CD4-positive, alpha-beta T cell (primary cell): Measurements from ENCODE around the gene TIMM13. TPM values are rescaled to one million over a fixed set of nuclear protein-coding genes. Genes with fewer than 3 reads are reported as not detected.
"Not testable (repeated sequence)": the region's sequence is repeated elsewhere in the genome, so short reads cannot be mapped to it uniquely, and the experiment has no call there.

ENCODE experiments used
- ATAC-seq: fragments of 200-7000 bp; cut with Tn5 transposase; one replicate; pipeline ENCODE4 v1.10.0; 2022; ENCODE audit warnings: mild to moderate bottlenecking; ENCODE audit not compliant: poor library complexity
- CTCF ChIA-PET: fragments of 350-600 bp; sonication (Branson Sonifier 250); formaldehyde crosslinking; loops from one replicate; lab custom pipeline; 2021; ENCODE audit warnings: antibody characterized with exemption, inconsistent platforms; lab: Charles Lee
- POLR2A ChIA-PET: fragments of 350-600 bp; sonication (Branson Sonifier 250); formaldehyde crosslinking; loops from one replicate; lab custom pipeline; 2021; ENCODE audit warnings: antibody characterized with exemption, inconsistent platforms; lab: Charles Lee
- DNase-seq, 14 experiments: peaks; one replicate each; pipeline ENCODE4 v3.0.0-alpha.2; 2013 to 2020; ENCODE audit warnings: mixed read lengths in 2 of 14
- H3K27ac ChIP-seq, 2 donors: one replicate each; pipeline versions ENCODE4 v1.5.1 to v1.7.0; 2013; ENCODE audit warnings: low read length in 2 of 2, low read depth in 1 of 2, mild to moderate bottlenecking in 1 of 2
- H3K27me3 ChIP-seq, 2 experiments: 1 replicate in 1 of 2; 2 replicates in 1 of 2; pipeline versions ENCODE4 v1.6.1 to v1.7.0; 2013; ENCODE audit warnings: low read length in 2 of 2, control low read depth in 1 of 2, mild to moderate bottlenecking in 1 of 2, moderate library complexity in 1 of 2; ENCODE audit not compliant: insufficient read depth in 2 of 2, control insufficient read depth in 1 of 2
- H3K36me3 ChIP-seq: one replicate; pipeline ENCODE4 v1.6.1; 2013; ENCODE audit warnings: low read length, control low read depth; ENCODE audit not compliant: insufficient read depth
- H3K4me1 ChIP-seq: one replicate; pipeline ENCODE4 v1.6.1; 2013; ENCODE audit warnings: low read length, control low read depth; ENCODE audit not compliant: insufficient read depth
- H3K4me3 ChIP-seq: one replicate; pipeline ENCODE4 v1.5.1; 2013; ENCODE audit warnings: mild to moderate bottlenecking, low read length, moderate library complexity
- H3K9me3 ChIP-seq, 2 experiments: 1 replicate in 1 of 2; 2 replicates in 1 of 2; pipeline versions ENCODE4 v1.6.1 to v1.7.0; 2013; ENCODE audit warnings: low read length in 2 of 2, mild to moderate bottlenecking in 2 of 2, control low read depth in 1 of 2, moderate library complexity in 1 of 2; ENCODE audit not compliant: control insufficient read depth in 1 of 2, insufficient read depth in 1 of 2
- H3K27ac Mint-ChIP-seq: one replicate; pipeline ENCODE4 v1.8.0; 2020; ENCODE audit warnings: mixed read lengths
- H3K27me3 Mint-ChIP-seq: one replicate; pipeline ENCODE4 v1.8.0; 2021; ENCODE audit warnings: mixed read lengths
- H3K36me3 Mint-ChIP-seq: one replicate; pipeline ENCODE4 v1.8.0; 2021; ENCODE audit warnings: low read depth, mixed read lengths
- H3K4me1 Mint-ChIP-seq: one replicate; pipeline ENCODE4 v1.8.0; 2021; ENCODE audit warnings: low read depth, mixed read lengths
- H3K4me3 Mint-ChIP-seq: one replicate; pipeline ENCODE4 v1.8.0; 2020; ENCODE audit warnings: mild to moderate bottlenecking, mixed read lengths
- H3K9me3 Mint-ChIP-seq: one replicate; pipeline ENCODE4 v1.8.0; 2020; ENCODE audit warnings: mixed read lengths
- intact Hi-C, 2 experiments: fragments of 100-400 bp; cut with DNase I in 1 of 2; cut with micrococcal nuclease in 1 of 2; formaldehyde crosslinking; loops; one replicate each; pipeline versions ENCODE4 v1.15.1 to v1.9.0; 2023 to 2025; cut with DNase I, micrococcal nuclease
- total RNA-seq, 174 experiments: library from RNA in 2 of 174; stranded (reverse) in 2 of 174; gene quantifications; one replicate each; pipeline ENCODE4 v1.2.3 and lab custom pipeline; 2021 to 2026
- TF ChIP-seq, protein P1 (sequence below): fragments of 200-600 bp; IDR thresholded peaks from one replicate; pipeline ENCODE4 v1.8.0; 2022; ENCODE audit warnings: antibody characterized with exemption, mild to moderate bottlenecking

TIMM13 gene
- total RNA-seq, 2 experiments from 2014 or later: 17.3 to 22.3 TPM

DNA sequence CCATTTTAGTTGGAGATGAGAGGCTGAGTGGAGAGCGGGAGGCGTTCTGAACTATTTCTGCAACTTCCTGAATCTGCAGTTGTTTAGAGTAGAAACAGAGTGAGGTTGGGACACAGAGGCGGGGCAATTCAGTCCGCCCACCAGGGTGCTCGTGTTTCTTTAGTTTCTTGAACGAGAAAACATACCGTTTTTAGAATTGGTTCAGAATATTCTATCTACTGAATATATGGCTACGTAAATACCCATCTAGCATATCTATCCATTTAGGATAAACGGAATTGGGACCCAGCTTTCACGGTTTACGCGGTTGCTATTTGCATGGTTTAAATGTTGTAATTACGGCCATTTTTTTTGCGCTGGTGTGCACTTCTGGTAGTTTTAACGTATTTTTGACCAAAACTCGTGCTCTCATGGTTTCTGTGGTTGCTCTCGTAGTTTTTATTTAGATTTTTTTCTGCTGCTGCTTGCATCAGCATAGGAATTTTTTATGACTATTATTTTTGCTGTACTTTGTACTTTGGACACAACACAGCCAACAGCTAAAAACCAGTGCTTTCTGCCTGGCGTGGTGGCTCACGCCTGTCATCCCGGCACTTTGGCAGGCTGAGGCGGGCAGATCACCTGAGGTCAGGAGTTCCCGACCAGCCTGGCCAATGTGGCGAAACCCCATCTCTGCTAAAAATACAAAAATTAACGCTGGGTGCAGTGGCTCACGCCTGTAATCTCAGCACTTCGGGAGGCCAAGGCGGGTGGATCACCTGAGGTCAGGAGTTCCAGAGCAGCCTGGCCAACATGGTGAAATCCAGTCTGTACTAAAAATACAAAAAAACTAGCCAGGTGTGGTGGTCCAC, 32.7 kb downstream of the TIMM13 start:
- peaks cover 12% of the 10 kb centered on the region for H3K27me3 Mint-ChIP-seq
- ATAC-seq: peak; percentile 32
- peak overlapping the region; percentile 15 for H3K4me3 ChIP-seq
- intact Hi-C loops: no loop called here
- H3K27ac ChIP-seq: no peak overlapping the region
- no peaks in the 10 kb centered on the region for H3K9me3 Mint-ChIP-seq
- H3K4me1 Mint-ChIP-seq: peaks cover 4% of the 10 kb centered on the region
- no peaks in the 10 kb centered on the region for H3K9me3 ChIP-seq
- H3K4me1 ChIP-seq: peaks cover 12% of the 10 kb centered on the region
- peak in 4 of 14 experiments; percentile 6 to 58 (median 48) for DNase-seq
- no peaks in the 10 kb centered on the region for H3K27me3 ChIP-seq
- TF ChIP-seq, protein P1, sequence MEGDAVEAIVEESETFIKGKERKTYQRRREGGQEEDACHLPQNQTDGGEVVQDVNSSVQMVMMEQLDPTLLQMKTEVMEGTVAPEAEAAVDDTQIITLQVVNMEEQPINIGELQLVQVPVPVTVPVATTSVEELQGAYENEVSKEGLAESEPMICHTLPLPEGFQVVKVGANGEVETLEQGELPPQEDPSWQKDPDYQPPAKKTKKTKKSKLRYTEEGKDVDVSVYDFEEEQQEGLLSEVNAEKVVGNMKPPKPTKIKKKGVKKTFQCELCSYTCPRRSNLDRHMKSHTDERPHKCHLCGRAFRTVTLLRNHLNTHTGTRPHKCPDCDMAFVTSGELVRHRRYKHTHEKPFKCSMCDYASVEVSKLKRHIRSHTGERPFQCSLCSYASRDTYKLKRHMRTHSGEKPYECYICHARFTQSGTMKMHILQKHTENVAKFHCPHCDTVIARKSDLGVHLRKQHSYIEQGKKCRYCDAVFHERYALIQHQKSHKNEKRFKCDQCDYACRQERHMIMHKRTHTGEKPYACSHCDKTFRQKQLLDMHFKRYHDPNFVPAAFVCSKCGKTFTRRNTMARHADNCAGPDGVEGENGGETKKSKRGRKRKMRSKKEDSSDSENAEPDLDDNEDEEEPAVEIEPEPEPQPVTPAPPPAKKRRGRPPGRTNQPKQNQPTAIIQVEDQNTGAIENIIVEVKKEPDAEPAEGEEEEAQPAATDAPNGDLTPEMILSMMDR: no peak
- H3K36me3 ChIP-seq: no peaks in the 10 kb centered on the region
- H3K4me3 Mint-ChIP-seq: peak overlapping the region; percentile 25
- CTCF ChIA-PET: no interaction called here
- no peaks in the 10 kb centered on the region for H3K36me3 Mint-ChIP-seq
- no peak overlapping the region for H3K27ac Mint-ChIP-seq
- POLR2A ChIA-PET: no interaction called here

DNA sequence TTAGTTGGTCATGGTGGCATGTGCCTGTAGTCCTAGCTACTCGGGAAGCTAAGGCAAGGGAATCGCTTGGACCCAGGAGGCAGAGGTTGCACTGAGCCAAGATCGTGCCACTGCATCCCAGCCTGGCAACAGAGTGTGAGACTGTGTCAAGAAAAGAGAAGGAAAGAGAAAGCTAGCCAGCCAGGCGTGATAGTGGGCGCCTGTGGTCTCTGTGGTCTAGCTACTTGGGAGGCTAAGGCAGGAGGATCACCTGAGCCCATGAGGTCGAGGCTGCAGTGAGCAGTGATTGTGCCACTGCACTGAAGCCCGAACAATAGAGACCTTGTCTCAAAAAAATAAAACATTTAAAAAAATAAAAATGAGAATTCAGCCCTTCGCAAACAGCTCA, 33.3 kb downstream of the TIMM13 start:
- ChIA-PET CTCF (no interaction called here), POLR2A (no interaction called here)
- peaks cover 12% of the 10 kb centered on the region for H3K27me3 Mint-ChIP-seq
- Histone ChIP-seq H3K9me3 (no peaks in the 10 kb centered on the region), H3K4me1 (peaks cover 12% of the 10 kb centered on the region), H3K36me3 (no peaks in the 10 kb centered on the region), H3K4me3 (peak overlapping the region; percentile 15), H3K27me3 (no peaks in the 10 kb centered on the region), H3K27ac (no peak overlapping the region)
- H3K9me3 Mint-ChIP-seq: no peaks in the 10 kb centered on the region
- no peak for DNase-seq
- H3K4me1 Mint-ChIP-seq: peaks cover 4% of the 10 kb centered on the region
- H3K36me3 Mint-ChIP-seq: no peaks in the 10 kb centered on the region
- intact Hi-C loops: no loop called here
- peak overlapping the region; percentile 25 for H3K4me3 Mint-ChIP-seq
- H3K27ac Mint-ChIP-seq: no peak overlapping the region
- TF ChIP-seq, protein P1: no peak
- no peak for ATAC-seq

DNA sequence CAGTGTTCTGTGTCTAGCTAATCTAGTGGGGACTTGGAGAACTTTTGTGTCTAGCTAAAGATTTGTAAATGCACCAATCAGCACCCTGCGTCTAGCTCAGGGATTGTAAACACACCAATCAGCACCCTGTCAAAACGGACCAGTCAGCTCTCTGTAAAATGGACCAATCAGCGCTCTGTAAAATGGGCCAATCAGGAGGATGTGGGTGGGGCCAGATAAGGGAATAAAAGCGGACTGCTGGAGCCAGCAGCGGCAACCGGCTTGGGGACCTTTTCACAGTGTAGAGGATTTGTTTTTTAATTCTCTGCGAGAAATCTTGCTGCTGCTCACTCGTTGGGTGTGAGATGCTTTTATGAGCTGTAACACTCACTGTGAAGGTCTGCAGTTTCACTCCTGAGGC, 34.5 kb downstream of the TIMM13 start:
- H3K27me3 ChIP-seq, H3K36me3 ChIP-seq, DNase-seq, H3K9me3 ChIP-seq, H3K4me1 Mint-ChIP-seq, H3K9me3 Mint-ChIP-seq, H3K27ac Mint-ChIP-seq, H3K4me3 ChIP-seq, H3K27ac ChIP-seq, intact Hi-C loops, H3K4me3 Mint-ChIP-seq, H3K36me3 Mint-ChIP-seq, ATAC-seq: not testable (repeated sequence)
- ChIA-PET POLR2A (interaction anchor here (0.9 to 1.3 kb wide), 2 partner anchors 119 to 135 kb away, joined by 3 to 4 read pairs; no protein-coding TSS in a partner anchor), CTCF (interaction anchor here (0.6 to 0.9 kb wide), 2 partner anchors 154 to 237 kb away, joined by 4 read pairs; no protein-coding TSS in a partner anchor)
- H3K4me1 ChIP-seq: peaks cover 12% of the 10 kb centered on the region
- H3K27me3 Mint-ChIP-seq: peaks cover 12% of the 10 kb centered on the region
